Heart right ventricle (tissue), 16 donors: ENCODE data around the gene SYNJ1. TPM values are rescaled to one million over a fixed set of nuclear protein-coding genes. Genes with fewer than 3 reads are reported as not detected.
"Not testable (repeated sequence)": the region's sequence is repeated elsewhere in the genome, so short reads cannot be mapped to it uniquely, and the experiment has no call there.

ENCODE experiments used
- ATAC-seq, 8 donors: fragments of 200-7000 bp; cut with Tn5 transposase; one replicate each; pipeline ENCODE4 v1.9.1; 2020; ENCODE audit warnings: mild to moderate bottlenecking in 8 of 8, moderate library complexity in 8 of 8, moderate number of reproducible peaks in 1 of 8
- DNase-seq, 2 donors: peaks; one replicate each; pipeline ENCODE4 v3.0.0-alpha.2; 2020
- H3K27ac ChIP-seq, 10 donors: fragments of 200-600 bp; sonication (generic) in 2 of 10; one replicate each; pipeline versions ENCODE4 v1.5.0 to v1.8.0; 2020 to 2022; ENCODE audit warnings: mild to moderate bottlenecking in 3 of 10
- H3K27me3 ChIP-seq, 7 donors: fragments of 200-600 bp; one replicate each; pipeline ENCODE4 v1.8.0; 2021 to 2022; ENCODE audit warnings: mild to moderate bottlenecking in 2 of 7
- H3K36me3 ChIP-seq, 9 donors: fragments of 200-600 bp; sonication (generic) in 1 of 9; one replicate each; pipeline versions ENCODE4 v1.5.0 to v1.8.0; 2020 to 2022; ENCODE audit warnings: mild to moderate bottlenecking in 2 of 9
- H3K4me1 ChIP-seq, 9 donors: fragments of 200-600 bp; sonication (generic) in 1 of 9; one replicate each; pipeline versions ENCODE4 v1.5.0 to v1.8.0; 2020 to 2022; ENCODE audit warnings: mild to moderate bottlenecking in 4 of 9
- H3K4me3 ChIP-seq, 10 donors: fragments of 200-600 bp; sonication (generic) in 2 of 10; one replicate each; pipeline versions ENCODE4 v1.5.0 to v1.8.0; 2020 to 2022; ENCODE audit warnings: mild to moderate bottlenecking in 7 of 10, moderate library complexity in 2 of 10
- H3K9me3 ChIP-seq, 11 donors: fragments of 200-600 bp in 10 of 11; sonication (generic) in 2 of 11; one replicate each; pipeline versions ENCODE4 v1.5.0 to v1.8.0; 2013 to 2022; ENCODE audit warnings: mild to moderate bottlenecking in 2 of 11, control low read depth in 1 of 11, moderate library complexity in 1 of 11
- CTCF ChIP-seq, 9 donors: fragments of 200-600 bp; sonication (generic) in 2 of 9; IDR thresholded peaks; one replicate each; pipeline versions ENCODE4 v1.5.0 to v1.8.0; 2021 to 2022; ENCODE audit warnings: antibody characterized with exemption in 9 of 9, mild to moderate bottlenecking in 5 of 9, moderate library complexity in 1 of 9
- WGBS, 2 donors: extraction: QIAGEN DNeasy Blood & Tissue Kit; methylation state at CpG; one replicate each; pipeline ENCODE4 v1.1.7; 2013; ENCODE audit warnings: inconsistent platforms in 1 of 2; 5-methylcytosine and 5-hydroxymethylcytosine counted together
- intact Hi-C, 10 donors: fragments of 100-400 bp; cut with DNase I; formaldehyde crosslinking; loops; one replicate each; pipeline versions ENCODE4 v1.11.1 to v1.14.2; 2022
- polyA plus RNA-seq, 2 donors: library from polyadenylated mRNA; stranded (reverse); fragments of 200-250 nt; gene quantifications; one replicate each; pipeline ENCODE4 v1.2.3, GENCODE V29; 2013
- total RNA-seq, 10 donors: library from RNA; stranded (reverse); fragmentation: NEBNext Ultra II Directional in 3 of 10; extraction: Animal tissue kit (Norgen Biotek cat#: 25700) in 3 of 10; gene quantifications; one replicate each; pipeline versions ENCODE4 v1.2.1 to v1.2.4, GENCODE V29; 2021 to 2023
- donor health status: Arrhythmogenic right ventricular cardiomyopathy.
- donor health status: ischemic (EF 13 %, LVEDD 7.1; RV severe dilation, severe dysfunction).
- donor health status: healthy with polysubstance abuse.
- donor health status: DM: no; HTN: yes; CAD: no.
- donor health status: DM: no; HTN: no; CAD: no.
- donor health status: ischemic (EF 25% LVEDD 6.9; RV normal size, moderate dysfunction).
- donor health status: ischemic (EF 25% LVEDD 5.7; RV mildly dilated, moderate dysfunction).
- donor health status: healthy.
- donor health status: DM: yes; HTN: yes; CAD: no.
- donor health status: Ischemic cardiomyopathy.
- donor health status: ischemic (EF 35%, LVEDD 5.7; RV mildly dilated, moderate dysfunction).
- donor health status: nonischemic (EF 11% LVEDD 7.7; RV severe dilation, severe dysfunction).
- donor health status: DM: yes; HTN: yes; CAD: no.
- donor health status: PGD.
- donor health status: ischemic (EF 29% LVEDD 5.4; RV normal size, mild dysfunction).
- donor health status: nonischemic (EF 23%, LVEDD 6.1; RV moderate dilation, normal function).

SYNJ1 gene
- total and polyA plus RNA-seq, 12 donors, result 5.0 to 15.6 (median 11.8) TPM

- DNase-seq, result no peak
- H3K4me1 ChIP-seq, result no peaks in the 10 kb centered on the region
- intact Hi-C loops, result no loop called here
- TF ChIP-seq CTCF (IDR thresholded peaks at IDR 0.05), result no peak
- no peaks in the 10 kb centered on the region for H3K27me3 ChIP-seq
- WGBS, 2 donors, result 89 to 94% methylated on average over 2 of the region's 2 CpGs
- no peak overlapping the region for H3K4me3 ChIP-seq
- H3K27ac ChIP-seq, result no peak overlapping the region
- ATAC-seq, result no peak
- no peaks in the 10 kb centered on the region for H3K9me3 ChIP-seq
- H3K36me3 ChIP-seq, result peaks cover 0 to 96% (median 12%) of the 10 kb centered on the region in 9 donors
Observed at GRCh38 chr21:32674731-32675130, 53.1 kb downstream of the SYNJ1 start.

GRCh38 chr21:32674038-32674437 lies 53.8 kb downstream of the SYNJ1 start:
- TF ChIP-seq CTCF (IDR thresholded peaks at IDR 0.05), result no peak
- H3K27ac ChIP-seq, result no peak overlapping the region
- H3K36me3 ChIP-seq, result peaks cover 0 to 96% (median 12%) of the 10 kb centered on the region in 9 donors
- H3K4me1 ChIP-seq, result no peaks in the 10 kb centered on the region
- intact Hi-C loops, result no loop called here
- no peak for DNase-seq
- no peaks in the 10 kb centered on the region for H3K27me3 ChIP-seq
- H3K9me3 ChIP-seq, result no peaks in the 10 kb centered on the region
- ATAC-seq, result no peak
- H3K4me3 ChIP-seq, result no peak overlapping the region
- WGBS, 2 donors, result 93 to 100% methylated on average over 1 of the region's 1 CpG

GRCh38 chr21:32666258-32666657 lies 61.6 kb downstream of the SYNJ1 start:
- H3K4me1 ChIP-seq, result no peaks in the 10 kb centered on the region
- peaks cover 0 to 97% (median 41%) of the 10 kb centered on the region in 9 donors for H3K36me3 ChIP-seq
- peaks cover 0 to 25% (median 10%) of the 10 kb centered on the region in 11 donors for H3K9me3 ChIP-seq
- H3K4me3 ChIP-seq, result no peak overlapping the region
- intact Hi-C loops, result no loop called here
- H3K27me3 ChIP-seq, result no peaks in the 10 kb centered on the region
- no peak for DNase-seq
- no peak overlapping the region for H3K27ac ChIP-seq
- no peak for TF ChIP-seq CTCF (IDR thresholded peaks at IDR 0.05)
- ATAC-seq, result no peak
- WGBS, 2 donors, result 88 to 90% methylated on average over 1 of the region's 1 CpG

GRCh38 chr21:32664095-32664494 lies 63.7 kb downstream of the SYNJ1 start:
- H3K27ac ChIP-seq, H3K4me3 ChIP-seq, intact Hi-C loops, ATAC-seq, H3K4me1 ChIP-seq, H3K27me3 ChIP-seq, DNase-seq: not testable (repeated sequence)
- Histone ChIP-seq H3K9me3 (peaks cover 0 to 25% (median 10%) of the 10 kb centered on the region in 11 donors), H3K36me3 (peaks cover 0 to 97% (median 33%) of the 10 kb centered on the region in 9 donors)
- WGBS, 2 donors, result 97 to 100% methylated on average over 2 of the region's 2 CpGs

GRCh38 chr21:32661981-32662380 lies 65.8 kb downstream of the SYNJ1 start:
- H3K4me1 ChIP-seq, ATAC-seq, H3K4me3 ChIP-seq, intact Hi-C loops, H3K27ac ChIP-seq, H3K27me3 ChIP-seq, DNase-seq: not testable (repeated sequence)
- 88 to 89% methylated on average over 10 of the region's 10 CpGs for WGBS, 2 donors
- peaks cover 0 to 25% (median 10%) of the 10 kb centered on the region in 11 donors for H3K9me3 ChIP-seq
- H3K36me3 ChIP-seq, result peaks cover 0 to 96% (median 40%) of the 10 kb centered on the region in 9 donors

- ATAC-seq, H3K4me3 ChIP-seq, DNase-seq, H3K27ac ChIP-seq, H3K4me1 ChIP-seq, intact Hi-C loops, H3K27me3 ChIP-seq: not testable (repeated sequence)
- Histone ChIP-seq H3K9me3 (peaks cover 0 to 25% (median 10%) of the 10 kb centered on the region in 11 donors), H3K36me3 (peaks cover 0 to 97% (median 38%) of the 10 kb centered on the region in 9 donors)
- WGBS, 2 donors, result 89 to 92% methylated on average over 13 of the region's 13 CpGs
Observed at GRCh38 chr21:32661026-32661782, 66.6 kb downstream of the SYNJ1 start.
